Mammary epithelial cell (primary cell): Measurements from ENCODE around the gene TBC1D1.

Experiments
- EZH2 ChIP-seq: IDR thresholded peaks from 2 replicates; pipeline ENCODE4 v1.6.1; 2012; ENCODE audit warnings: low read length, inconsistent platforms, borderline replicate concordance
- TF ChIP-seq, protein P1 (sequence below), 2 donors: IDR thresholded peaks in 1 of 2; conservative IDR thresholded peaks in 1 of 2; 2 replicates each; pipeline ENCODE4 v1.5.1; 2011 to 2012; ENCODE audit warnings: inconsistent platforms in 2 of 2, low read length in 2 of 2, mild to moderate bottlenecking in 2 of 2, control low read depth in 1 of 2, low read depth in 1 of 2; ENCODE audit not compliant: insufficient read depth in 1 of 2; ENCODE audit errors: extremely low read depth in 1 of 2

GRCh38 chr4:38011511-38012162 is 120.8 kb downstream of the TBC1D1 start:
- TF ChIP-seq, protein P1, sequence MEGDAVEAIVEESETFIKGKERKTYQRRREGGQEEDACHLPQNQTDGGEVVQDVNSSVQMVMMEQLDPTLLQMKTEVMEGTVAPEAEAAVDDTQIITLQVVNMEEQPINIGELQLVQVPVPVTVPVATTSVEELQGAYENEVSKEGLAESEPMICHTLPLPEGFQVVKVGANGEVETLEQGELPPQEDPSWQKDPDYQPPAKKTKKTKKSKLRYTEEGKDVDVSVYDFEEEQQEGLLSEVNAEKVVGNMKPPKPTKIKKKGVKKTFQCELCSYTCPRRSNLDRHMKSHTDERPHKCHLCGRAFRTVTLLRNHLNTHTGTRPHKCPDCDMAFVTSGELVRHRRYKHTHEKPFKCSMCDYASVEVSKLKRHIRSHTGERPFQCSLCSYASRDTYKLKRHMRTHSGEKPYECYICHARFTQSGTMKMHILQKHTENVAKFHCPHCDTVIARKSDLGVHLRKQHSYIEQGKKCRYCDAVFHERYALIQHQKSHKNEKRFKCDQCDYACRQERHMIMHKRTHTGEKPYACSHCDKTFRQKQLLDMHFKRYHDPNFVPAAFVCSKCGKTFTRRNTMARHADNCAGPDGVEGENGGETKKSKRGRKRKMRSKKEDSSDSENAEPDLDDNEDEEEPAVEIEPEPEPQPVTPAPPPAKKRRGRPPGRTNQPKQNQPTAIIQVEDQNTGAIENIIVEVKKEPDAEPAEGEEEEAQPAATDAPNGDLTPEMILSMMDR (conservative IDR thresholded peaks at IDR 0.05 in 1 of 2, IDR thresholded peaks at IDR 0.05 in 1 of 2; ENCODE audit: extremely low read depth in 1 of 2, insufficient read depth in 1 of 2, low read depth in 1 of 2, low read length in 2 of 2) = no peak
- TF ChIP-seq EZH2 = no peak
